ENCODE results near the gene MLH1.
"Not testable (repeated sequence)": the region's sequence is repeated elsewhere in the genome, so short reads cannot be mapped to it uniquely, and the experiment has no call there.

Gene MLH1

DNA sequence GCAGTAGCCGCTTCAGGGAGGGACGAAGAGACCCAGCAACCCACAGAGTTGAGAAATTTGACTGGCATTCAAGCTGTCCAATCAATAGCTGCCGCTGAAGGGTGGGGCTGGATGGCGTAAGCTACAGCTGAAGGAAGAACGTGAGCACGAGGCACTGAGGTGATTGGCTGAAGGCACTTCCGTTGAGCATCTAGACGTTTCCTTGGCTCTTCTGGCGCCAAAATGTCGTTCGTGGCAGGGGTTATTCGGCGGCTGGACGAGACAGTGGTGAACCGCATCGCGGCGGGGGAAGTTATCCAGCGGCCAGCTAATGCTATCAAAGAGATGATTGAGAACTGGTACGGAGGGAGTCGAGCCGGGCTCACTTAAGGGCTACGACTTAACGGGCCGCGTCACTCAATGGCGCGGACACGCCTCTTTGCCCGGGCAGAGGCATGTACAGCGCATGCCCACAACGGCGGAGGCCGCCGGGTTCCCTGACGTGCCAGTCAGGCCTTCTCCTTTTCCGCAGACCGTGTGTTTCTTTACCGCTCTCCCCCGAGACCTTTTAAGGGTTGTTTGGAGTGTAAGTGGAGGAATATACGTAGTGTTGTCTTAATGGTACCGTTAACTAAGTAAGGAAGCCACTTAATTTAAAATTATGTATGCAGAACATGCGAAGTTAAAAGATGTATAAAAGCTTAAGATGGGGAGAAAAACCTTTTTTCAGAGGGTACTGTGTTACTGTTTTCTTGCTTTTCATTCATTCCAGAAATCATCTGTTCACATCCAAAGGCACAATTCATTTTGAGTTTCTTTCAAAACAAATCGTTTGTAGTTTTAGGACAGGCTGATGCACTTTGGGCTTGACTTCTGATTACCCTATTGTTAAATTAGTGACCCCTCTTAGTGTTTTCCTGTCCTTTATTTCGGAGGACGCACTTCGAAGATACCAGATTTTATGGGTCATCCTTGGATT lies at the start of gene MLH1:
Gene MLH1, plus strand, starts transcription at position 193 of the 958 bp plus-strand sequence. Its CDS starts 30 bp downstream, at position 223.
- DNase-seq (ENCODE audit: low read depth), result peak; percentile 95

- DNase-seq (ENCODE audit: low read depth), result no peak
Observed at GRCh38 chr3:36943601-36944000, 49.7 kb upstream of the MLH1 start.

GRCh38 chr3:36944012-36944640 lies 49.2 kb upstream of the MLH1 start:
- DNase-seq (ENCODE audit: low read depth), result no peak

GRCh38 chr3:36944641-36945270 lies 48.6 kb upstream of the MLH1 start, which contains the start of gene TRANK1:
TRANK1 (minus strand) TSS chr3:36945054; CDS start chr3:36944809, 245 bp downstream.
- DNase-seq (ENCODE audit: low read depth), result peak; percentile 64

- DNase-seq (ENCODE audit: low read depth), result no peak
Observed at GRCh38 chr3:36945333-36945980, 47.9 kb upstream of the MLH1 start.

DNA sequence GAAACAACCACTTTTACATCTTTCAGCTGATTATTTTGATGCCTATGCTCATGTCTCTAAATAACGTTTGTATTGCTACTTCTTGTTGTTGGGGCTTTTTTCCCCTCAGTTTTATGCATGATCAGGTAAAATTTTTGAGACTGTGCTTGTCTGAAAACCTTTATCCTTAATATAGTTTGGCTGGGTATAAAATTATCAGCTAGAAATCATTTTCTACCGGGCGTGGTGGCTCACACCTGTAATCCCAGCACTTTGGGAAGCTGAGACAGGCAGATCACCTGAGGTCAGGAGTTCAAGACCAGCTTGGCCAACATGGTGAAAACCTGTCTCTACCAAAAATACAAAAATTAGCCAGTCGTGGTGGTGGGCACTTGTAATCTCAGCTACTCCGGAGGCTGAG lies 45.5 kb upstream of the MLH1 start:
- not testable (repeated sequence) for DNase-seq (ENCODE audit: low read depth)

DNA sequence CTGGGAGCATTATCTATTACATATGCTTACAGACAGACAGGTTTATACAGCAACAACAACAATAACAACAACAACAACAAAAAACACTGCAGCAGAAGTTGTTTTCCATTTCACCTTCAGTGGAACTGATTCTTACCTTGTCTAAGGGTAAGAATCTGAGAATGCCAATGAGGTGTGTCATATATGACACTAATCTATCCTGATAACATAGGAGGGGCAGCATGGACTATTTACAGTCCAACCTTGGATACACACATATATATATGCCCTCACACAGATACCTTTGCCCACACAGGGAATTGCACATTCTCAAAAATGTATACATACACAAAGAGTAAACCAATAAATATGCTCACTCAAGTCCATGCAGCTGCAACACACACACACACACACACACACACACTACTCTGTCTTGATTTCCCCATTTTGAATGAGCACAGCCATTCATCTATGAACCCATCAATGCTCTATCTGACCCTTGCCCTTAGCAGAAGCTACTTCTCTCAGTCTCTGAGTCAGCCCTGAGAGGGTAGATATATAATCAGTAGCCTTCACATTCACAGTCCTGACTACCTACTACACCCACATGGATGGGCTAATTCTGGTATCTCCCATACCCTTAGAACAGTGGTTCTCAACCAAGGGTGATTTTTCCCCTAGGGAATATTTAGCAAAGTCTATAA lies 38.7 kb upstream of the MLH1 start:
- no peak for DNase-seq (ENCODE audit: low read depth)

DNA sequence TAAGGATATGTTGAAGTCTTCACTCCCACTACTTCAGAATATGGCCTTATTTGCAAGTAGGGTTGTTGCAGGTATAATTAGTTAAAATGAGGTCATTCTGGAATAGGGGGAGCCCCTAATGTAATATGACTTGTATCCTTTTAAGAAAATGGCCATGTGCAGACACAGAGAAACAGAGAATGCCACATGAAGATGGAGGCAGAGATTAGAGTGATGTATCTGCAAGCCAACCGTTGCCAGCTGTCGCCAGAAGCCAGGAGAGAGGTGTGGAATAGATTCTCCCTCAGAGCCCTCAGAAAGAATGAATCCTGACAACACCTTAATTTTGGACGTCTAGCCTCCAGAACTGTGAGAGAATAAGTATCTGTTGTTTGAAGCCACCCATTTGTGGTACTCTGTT lies 37.2 kb upstream of the MLH1 start:
- DNase-seq (ENCODE audit: low read depth), result no peak

DNA sequence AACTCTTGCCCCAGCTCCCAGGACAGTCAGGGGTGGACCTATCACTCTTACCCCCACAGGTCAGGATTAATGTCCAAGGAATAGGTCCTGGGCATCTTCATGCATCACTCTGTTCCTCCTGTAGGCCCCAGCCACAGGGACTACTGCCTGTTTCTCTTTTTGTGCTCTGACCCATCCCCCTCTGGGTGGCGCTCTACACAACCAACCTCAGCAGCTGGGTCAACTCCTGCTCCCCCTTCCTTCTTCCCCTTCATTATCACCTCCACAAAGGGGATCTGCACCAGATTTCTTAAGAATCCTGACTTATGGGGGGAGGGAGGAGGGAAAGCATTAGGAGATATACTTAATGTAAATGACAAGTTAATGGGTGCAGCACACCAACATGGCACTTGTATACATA lies 36.3 kb upstream of the MLH1 start:
- no peak for DNase-seq (ENCODE audit: low read depth)

- no peak for DNase-seq (ENCODE audit: low read depth)
Observed at GRCh38 chr3:36957862-36958686, 35.2 kb upstream of the MLH1 start.

DNA sequence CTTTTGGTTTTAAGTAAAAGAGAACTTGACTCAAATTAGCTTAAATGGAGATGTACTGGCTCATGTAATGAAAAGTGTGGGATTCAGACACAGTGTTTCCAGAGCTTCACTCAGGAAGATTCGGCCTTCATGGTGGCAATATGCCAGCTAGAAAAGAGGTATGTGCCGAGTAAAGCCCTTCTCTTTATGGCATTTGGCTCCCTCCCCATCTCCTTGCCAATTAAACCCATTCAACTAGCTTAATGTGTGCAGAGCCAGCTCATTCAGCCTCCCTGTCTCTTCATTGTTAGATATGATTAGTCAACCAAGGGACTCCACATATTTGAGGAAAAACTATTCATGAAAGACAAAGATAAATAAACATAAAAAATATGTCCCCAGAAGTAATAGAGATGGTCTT lies 33.5 kb upstream of the MLH1 start:
- DNase-seq (ENCODE audit: low read depth), result no peak

GRCh38 chr3:36960502-36960901 lies 32.8 kb upstream of the MLH1 start:
- no peak for DNase-seq (ENCODE audit: low read depth)

DNA sequence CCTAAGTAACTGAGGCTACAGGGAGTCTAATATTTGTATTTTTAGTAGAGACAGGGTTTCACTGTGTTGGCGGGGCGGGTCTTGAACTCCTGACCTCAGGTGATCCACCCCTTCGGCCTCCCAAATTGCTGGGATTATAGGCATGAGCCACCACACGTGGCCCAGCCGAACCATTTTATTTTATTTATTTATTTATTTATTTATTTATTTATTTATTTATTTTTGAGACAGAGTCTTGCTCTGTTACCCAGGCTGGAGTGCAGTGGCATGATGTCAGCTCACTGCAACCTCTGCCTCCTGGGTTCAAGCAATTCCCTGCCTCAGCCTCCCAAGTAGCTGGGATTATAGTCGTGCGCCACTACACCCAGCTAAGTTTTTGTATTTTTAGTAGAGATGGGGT lies 30.3 kb upstream of the MLH1 start:
- not testable (repeated sequence) for DNase-seq (ENCODE audit: low read depth)

- no peak for DNase-seq (ENCODE audit: low read depth)
Observed at GRCh38 chr3:36964331-36964730, 29.0 kb upstream of the MLH1 start.

- DNase-seq (ENCODE audit: low read depth), result no peak
Observed at GRCh38 chr3:36964817-36965216, 28.5 kb upstream of the MLH1 start.

GRCh38 chr3:36965440-36965839 lies 27.9 kb upstream of the MLH1 start:
- DNase-seq (ENCODE audit: low read depth), result no peak

GRCh38 chr3:36969085-36969484 lies 24.2 kb upstream of the MLH1 start:
- no peak for DNase-seq (ENCODE audit: low read depth)

DNA sequence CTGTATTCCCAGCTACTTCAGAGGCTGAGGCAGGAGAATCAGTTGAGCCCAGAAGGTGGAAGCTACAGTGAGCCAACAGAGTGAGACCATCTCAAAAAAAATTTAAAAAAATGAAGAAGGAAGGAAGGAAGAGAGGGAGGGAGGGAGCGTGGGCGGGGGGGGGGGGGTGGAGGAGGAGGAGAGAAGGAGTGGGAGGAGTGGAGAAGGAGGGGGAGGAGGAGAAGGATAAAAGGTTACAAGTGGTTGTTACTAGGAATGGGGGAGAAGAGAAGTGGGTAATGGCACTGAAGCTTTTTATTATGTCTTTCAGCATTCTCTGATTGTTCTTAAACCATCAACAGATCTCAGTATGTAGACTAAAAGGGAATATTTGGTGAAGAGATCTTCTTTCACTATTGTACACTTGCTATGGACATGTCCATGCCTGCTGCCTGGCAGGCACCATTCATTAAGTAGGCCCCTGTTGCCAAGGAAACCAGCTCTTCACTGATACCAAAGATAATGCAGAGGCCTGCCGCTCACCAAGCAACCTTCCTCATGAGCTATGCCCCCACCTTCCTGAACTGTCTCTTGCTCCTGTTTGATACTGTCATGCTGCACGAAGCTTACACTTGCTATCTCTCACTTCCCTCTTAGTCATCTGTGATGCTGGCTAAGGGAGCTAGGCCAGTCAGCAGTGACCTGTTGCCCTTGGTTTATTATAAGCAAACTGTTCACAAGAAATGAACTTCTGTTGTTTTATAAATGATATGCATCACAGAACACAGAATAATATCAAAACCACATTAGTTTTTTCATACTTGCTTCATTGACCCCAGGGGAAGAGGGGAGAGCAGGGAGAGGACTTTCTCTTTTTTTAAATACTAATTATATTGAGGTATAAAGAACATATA lies 23.5 kb upstream of the MLH1 start:
- DNase-seq (ENCODE audit: low read depth), result no peak

DNA sequence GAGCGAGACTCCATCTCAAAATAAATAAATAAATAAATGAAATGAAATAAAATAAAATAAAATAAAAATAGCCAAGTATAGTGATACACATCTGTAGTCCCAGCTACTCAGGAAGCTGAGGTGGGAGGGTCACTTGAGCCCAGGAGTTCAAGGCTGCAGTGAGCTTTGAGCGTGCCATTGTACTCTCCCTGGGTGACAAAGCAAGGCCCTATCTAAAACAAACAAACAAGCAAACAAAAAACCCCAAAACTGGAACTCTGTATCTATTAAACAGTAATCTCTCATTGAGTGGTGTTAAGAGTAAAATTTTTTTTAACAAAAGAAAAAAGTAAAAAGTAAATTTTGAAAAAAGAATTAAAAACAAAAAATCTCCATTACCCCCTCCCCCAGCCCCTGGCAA lies 21.2 kb upstream of the MLH1 start:
- DNase-seq (ENCODE audit: low read depth), result no peak

DNA sequence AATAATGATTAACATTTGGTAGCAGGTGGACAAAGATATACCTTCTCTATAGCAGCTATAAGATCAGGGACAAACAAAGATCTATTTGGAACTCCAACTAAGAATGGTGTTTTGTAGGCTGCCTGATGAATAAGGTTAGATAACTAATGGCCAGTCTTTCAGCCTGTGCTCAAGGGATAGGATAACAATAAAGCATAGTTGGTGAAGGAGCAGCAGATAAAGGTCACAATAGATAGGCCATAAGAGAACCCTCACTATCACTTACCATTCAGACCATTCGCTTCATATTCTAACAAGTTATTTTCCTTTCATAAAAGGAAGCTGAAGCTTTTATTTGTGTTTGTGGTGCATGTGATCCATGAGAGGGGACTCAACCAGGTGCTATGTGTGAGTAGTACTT lies 20.2 kb upstream of the MLH1 start:
- no peak for DNase-seq (ENCODE audit: low read depth)

Measured in stimulated activated CD8-positive, alpha-beta memory T cell treated with anti-CD3 and anti-CD28 coated beads, Interleukin-7, amount 100 ng/mL, for 24 hours (primary cell).